Activated CD4-positive, CD25-positive, alpha-beta regulatory T cell treated with anti-CD3 and anti-CD28 coated beads, Interleukin-2, amount 50 U/mL, for 24 hours (primary cell): Measurements from ENCODE around the gene CEP57.
"Not testable (repeated sequence)": the region's sequence is repeated elsewhere in the genome, so short reads cannot be mapped to it uniquely, and the experiment has no call there.

Experiments used
- ATAC-seq, 2 donors: fragments of 150-1000 bp; cut with Tn5 transposase; one replicate each; pipeline ENCODE4 v1.10.0; 2021; ENCODE audit warnings: mild to moderate bottlenecking in 1 of 2, moderate library complexity in 1 of 2

CEP57 gene

DNA sequence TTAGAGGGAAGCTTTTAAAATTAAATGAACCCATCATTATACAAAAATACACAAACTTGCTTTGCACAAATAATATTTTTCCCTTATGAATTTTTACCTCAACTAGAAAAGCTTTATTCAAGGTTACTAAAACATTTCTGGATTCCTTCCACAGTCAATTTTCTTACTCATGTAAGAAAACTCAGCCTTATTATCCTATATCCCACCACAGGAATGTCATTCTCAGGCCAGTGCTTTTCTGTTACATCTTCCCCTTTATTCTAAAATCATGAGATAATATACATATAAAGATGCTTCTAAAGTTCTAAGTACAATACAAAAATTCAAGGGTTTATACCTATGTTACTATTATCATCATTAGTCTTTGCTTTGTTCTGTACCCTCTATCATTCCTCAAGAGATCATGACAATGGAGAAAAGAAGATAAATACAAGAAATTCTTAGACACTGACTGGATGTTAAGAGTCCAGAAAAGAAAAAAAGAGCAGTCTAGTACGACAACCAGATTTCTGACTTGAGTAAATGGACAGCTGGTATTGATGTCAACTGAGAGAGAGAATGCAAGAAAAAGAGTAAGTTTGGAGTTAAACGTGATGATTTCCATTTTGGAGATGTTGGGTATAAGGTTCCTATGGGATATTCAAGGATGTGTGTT, 73.3 kb downstream of the CEP57 start:
- no peak for ATAC-seq

DNA sequence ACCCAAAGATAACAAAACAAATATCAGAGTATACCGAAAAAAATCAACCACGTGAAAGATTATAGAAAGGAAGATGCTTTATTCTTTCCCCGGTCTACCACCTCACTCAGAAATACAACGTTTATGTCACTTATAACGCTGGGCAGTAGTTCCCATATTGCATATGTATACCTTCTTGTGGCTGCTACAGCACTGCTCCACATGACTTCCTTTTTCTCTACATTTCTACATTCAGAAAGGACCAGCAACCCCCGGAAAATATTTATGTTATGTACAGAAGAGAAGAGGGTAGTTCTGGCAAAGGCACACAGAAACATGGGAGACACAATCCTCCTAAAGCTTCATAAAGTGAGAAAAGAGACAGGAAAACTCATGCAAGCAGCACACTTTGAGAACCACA, 76.8 kb downstream of the CEP57 start:
- ATAC-seq, result no peak

DNA sequence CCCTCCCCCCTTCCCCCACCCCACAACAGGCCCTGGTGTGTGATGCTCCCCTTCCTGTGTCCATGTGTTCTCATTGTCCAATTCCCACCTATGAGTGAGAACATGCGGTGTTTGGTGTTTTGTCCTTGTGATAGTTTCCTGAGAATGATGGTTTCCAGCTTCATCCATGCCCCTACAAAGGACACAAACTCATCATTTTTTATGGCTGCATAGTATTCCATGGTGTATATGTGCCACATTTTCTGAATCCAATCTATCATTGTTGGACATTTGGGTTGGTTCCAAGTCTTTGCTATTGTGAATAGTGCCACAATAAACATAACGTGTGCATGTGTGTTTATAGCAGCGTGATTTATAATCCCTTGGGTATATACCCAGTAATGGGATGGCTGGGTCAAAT, 80.6 kb downstream of the CEP57 start:
- ATAC-seq, result not testable (repeated sequence)

DNA sequence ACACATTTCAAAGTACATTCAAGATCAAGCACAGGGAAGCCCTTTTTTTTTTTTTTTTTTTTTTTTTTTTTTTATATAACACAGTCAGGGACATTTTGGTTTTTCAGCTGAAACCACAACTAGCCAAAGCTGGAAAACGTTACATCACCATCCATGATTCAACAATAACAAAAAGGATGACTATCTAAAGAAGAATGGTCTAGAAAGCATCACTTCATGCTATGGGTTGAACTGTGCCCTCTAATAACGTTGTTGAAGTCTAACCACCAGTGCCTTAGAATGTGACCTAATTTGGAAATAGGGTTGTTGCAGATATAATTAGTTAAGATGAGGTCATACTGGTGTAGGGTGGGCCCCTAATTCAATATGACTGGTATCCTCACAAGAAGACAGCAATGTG, 87.0 kb downstream of the CEP57 start:
- peak; percentile 98 to 99 for ATAC-seq
